ENCODE data around the gene KIF19.
"Not testable (repeated sequence)": the region's sequence is repeated elsewhere in the genome, so short reads cannot be mapped to it uniquely, and the experiment has no call there.

The KIF19 gene, protein sequence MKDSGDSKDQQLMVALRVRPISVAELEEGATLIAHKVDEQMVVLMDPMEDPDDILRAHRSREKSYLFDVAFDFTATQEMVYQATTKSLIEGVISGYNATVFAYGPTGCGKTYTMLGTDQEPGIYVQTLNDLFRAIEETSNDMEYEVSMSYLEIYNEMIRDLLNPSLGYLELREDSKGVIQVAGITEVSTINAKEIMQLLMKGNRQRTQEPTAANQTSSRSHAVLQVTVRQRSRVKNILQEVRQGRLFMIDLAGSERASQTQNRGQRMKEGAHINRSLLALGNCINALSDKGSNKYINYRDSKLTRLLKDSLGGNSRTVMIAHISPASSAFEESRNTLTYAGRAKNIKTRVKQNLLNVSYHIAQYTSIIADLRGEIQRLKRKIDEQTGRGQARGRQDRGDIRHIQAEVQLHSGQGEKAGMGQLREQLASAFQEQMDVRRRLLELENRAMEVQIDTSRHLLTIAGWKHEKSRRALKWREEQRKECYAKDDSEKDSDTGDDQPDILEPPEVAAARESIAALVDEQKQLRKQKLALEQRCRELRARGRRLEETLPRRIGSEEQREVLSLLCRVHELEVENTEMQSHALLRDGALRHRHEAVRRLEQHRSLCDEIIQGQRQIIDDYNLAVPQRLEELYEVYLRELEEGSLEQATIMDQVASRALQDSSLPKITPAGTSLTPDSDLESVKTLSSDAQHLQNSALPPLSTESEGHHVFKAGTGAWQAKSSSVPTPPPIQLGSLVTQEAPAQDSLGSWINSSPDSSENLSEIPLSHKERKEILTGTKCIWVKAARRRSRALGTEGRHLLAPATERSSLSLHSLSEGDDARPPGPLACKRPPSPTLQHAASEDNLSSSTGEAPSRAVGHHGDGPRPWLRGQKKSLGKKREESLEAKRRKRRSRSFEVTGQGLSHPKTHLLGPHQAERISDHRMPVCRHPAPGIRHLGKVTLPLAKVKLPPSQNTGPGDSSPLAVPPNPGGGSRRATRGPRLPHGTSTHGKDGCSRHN

DNA sequence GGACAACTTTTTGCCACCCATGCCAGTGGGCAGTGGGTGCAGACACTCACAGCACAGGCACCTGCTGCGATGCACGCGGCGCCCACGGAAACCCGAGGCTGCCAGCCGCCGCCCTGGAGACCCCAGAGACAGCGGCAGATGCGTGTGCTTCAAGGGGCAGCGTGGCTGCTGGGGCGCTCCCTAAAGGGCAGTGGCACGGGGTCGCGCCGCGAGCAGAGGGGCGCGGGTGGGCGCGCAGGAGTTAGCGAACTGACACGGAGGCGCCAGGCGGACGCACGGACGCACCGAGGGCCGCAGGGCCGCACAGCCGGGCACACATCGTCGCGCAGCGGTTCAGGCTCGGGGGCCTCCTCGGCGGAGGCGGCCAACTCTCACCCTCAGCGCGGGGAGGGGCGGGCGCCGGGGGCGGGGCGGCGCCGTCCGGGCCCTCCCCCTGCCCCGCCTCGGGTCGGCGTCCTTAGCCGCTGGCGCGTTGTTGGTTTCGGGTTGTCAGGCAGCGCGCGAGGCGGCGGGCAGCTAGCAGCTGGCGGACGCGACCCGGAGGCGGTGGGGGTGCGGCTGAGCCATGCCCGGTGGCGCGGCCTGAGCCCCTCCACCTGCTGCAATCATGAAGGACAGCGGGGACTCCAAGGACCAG is at the start of gene KIF19:
Gene KIF19, plus strand, starts transcription at position 484 of the 637 bp plus-strand sequence. Its CDS starts 124 bp downstream, at position 608.
- peak; percentile 24 to 38 for DNase-seq (ENCODE audit: low read depth in 1 of 2, low spot score in 1 of 2)

DNA sequence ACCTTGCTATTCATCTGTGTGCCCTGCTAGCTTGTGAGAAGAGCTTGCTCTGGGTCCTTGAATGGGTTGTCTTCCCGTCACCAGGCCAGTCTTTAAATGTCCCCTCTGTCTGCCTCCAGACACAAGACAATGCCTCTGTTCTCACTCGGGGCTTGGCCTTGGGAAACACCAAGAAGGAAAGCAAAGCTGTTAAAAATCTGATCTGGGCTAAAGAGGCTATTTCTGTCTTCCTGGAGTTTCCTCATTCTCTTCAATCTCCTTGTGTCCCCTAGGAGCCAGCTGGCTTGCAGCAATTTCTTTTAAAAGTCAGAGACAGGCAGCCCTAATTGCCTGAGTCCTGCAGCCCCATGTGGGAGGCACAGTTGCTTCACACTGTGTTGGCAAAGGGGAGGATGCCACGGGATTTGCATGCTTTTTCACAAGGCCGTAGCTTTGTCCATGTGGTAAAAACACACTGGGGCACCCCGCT is 49.5 kb upstream of the KIF19 start:
- no peak for DNase-seq (ENCODE audit: low read depth in 1 of 2, low spot score in 1 of 2)

DNA sequence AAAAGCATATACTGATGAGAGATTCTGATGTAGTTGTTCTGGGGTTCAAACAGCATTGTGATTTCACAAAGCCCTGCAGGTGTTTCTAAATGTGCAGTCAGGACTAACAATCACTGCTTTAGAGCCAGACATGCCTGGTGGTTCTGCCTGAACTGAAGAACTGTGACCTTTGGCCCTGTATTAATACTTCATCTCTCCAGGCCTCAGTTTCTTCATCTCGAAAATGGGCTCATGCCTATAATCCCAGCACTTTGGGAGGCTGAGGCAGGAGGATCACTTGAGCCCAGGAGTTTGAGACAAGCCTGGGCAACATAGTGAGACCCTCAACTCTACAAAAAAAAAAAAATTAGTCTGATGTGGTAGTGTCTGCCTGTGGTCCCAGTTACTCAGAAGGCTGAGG is 48.1 kb upstream of the KIF19 start:
- no peak for DNase-seq (ENCODE audit: low read depth in 1 of 2, low spot score in 1 of 2)

DNA sequence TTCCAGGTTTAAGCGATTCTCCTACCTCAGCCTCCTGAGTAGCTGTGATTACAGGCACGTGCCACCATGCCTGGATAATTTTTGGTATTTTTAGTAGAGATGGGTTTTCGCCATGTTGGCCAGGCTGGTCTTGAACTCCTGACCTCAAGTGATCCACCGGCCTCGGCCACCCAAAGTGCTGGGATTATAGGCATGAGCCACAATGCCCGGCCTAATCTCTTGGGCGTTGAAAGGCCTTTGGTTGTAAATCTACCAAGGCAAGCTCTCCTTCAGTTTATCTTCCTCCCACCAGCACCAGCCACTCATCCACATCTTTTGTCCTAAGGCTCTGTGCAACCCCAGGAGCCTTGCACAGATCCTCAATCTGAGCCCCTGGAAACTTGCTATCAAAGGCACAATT is 46.4 kb upstream of the KIF19 start:
- not testable (repeated sequence) for DNase-seq (ENCODE audit: low read depth in 1 of 2, low spot score in 1 of 2)

DNA sequence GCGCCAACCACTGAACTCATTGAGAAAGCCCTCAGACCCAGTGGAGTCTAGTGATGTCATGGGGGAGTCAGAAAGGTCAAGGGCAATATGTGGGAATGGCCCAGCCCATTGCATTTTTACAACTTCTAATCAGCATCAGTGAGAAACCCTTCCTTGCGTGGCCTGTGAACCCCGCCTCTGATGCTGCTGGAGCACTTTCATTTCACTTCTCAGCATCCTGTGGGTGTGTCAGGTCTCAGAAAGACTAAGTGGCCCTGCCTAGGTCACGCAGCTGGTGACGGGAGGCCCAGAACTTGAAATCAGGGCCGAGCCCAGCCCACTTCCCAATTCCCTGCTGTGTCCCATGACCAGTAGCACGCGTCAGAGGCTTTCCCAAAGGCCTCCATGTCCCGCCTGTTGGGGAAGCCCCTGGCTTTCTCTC is 45.9 kb upstream of the KIF19 start:
- peak; percentile 29 to 30 for DNase-seq (ENCODE audit: low read depth in 1 of 2, low spot score in 1 of 2)

- no peak for DNase-seq (ENCODE audit: low read depth in 1 of 2, low spot score in 1 of 2)
Observed at GRCh38 chr17:74281799-74282198, 44.2 kb upstream of the KIF19 start.

DNA sequence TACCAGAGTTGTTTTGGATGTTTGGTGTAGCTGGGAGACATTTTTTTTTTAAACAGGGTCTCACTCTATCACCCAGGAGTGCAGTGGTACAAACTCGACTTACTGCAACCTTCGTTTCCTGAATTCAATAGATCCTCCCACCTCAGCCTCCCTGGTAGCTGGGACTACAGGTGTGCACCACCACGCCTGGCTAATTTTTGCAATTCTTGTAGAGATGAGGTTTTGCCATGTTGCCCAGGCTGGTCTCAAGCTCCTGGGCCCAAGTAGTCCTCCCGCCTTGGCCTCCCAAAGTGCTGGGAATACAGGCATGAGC is 43.8 kb upstream of the KIF19 start:
- DNase-seq (ENCODE audit: low read depth in 1 of 2, low spot score in 1 of 2) = not testable (repeated sequence)

DNA sequence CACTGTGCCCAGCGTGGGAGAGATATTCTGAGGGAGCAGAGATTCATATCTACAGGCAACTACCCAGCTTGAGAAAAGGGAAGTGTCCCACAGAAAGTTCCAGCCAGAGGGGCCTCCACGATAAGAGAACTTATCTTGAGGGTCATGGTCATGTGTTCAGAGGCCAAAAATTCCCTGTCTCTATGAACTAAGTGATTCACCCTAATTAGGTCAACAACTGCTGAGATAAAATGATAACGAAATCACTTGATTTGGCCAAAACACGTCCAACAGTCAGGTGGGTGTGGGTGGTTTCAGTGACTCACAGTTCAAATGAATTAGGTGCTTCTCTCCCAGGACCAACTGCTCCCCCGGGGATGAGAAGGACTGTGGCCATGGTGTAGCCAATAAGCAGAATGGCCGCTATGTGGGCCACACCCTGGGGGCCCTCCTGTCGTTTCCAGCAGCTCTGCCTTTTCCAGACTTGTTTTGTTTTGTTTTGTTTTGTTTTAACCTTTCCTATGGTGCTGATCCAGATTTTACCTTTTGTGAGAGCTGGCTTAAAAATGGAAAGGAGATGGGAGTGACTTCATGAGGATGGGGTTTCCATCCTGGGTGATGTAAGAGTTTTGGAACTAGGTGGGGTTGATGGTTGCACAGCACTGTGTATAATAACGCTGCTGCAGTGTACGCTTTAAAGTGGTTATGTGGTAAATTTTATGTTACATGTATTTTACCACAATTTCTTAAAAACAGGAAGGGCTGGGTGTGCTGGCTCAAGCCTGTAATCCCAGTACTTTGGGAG is 43.2 kb upstream of the KIF19 start:
- DNase-seq (ENCODE audit: low read depth in 1 of 2, low spot score in 1 of 2) = peak; percentile 21 to 32

GRCh38 chr17:74283371-74283673 is 42.7 kb upstream of the KIF19 start:
- DNase-seq (ENCODE audit: low read depth in 1 of 2, low spot score in 1 of 2) = no peak

GRCh38 chr17:74287031-74287602 is 38.9 kb upstream of the KIF19 start:
- no peak for DNase-seq (ENCODE audit: low read depth in 1 of 2, low spot score in 1 of 2)

- no peak for DNase-seq (ENCODE audit: low read depth in 1 of 2, low spot score in 1 of 2)
Observed at GRCh38 chr17:74288785-74289184, 37.2 kb upstream of the KIF19 start.

DNA sequence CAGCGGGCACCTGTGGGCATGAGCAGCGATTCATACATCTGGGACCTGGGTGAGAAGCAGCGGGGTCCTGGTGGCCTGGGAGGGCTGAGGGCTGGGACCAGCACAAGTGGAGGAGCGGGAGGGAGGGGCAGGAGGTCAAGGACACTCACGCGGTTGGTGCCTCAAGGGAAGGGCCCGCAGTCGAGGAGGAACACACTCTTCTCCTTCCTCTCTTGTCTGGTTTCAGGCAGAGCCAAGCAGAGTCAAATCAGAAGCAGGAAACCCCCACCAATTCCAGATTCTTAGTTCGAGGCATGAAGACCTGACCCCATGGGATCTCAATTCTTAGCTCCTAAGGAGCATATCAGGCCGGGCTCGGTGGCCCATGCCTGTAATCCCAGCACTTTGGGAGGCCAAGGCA is 36.3 kb upstream of the KIF19 start:
- no peak for DNase-seq (ENCODE audit: low read depth in 1 of 2, low spot score in 1 of 2)

GRCh38 chr17:74290340-74290739 is 35.7 kb upstream of the KIF19 start:
- no peak for DNase-seq (ENCODE audit: low read depth in 1 of 2, low spot score in 1 of 2)

- DNase-seq (ENCODE audit: low read depth in 1 of 2, low spot score in 1 of 2) = no peak
Observed at GRCh38 chr17:74292495-74292894, 33.5 kb upstream of the KIF19 start.

DNA sequence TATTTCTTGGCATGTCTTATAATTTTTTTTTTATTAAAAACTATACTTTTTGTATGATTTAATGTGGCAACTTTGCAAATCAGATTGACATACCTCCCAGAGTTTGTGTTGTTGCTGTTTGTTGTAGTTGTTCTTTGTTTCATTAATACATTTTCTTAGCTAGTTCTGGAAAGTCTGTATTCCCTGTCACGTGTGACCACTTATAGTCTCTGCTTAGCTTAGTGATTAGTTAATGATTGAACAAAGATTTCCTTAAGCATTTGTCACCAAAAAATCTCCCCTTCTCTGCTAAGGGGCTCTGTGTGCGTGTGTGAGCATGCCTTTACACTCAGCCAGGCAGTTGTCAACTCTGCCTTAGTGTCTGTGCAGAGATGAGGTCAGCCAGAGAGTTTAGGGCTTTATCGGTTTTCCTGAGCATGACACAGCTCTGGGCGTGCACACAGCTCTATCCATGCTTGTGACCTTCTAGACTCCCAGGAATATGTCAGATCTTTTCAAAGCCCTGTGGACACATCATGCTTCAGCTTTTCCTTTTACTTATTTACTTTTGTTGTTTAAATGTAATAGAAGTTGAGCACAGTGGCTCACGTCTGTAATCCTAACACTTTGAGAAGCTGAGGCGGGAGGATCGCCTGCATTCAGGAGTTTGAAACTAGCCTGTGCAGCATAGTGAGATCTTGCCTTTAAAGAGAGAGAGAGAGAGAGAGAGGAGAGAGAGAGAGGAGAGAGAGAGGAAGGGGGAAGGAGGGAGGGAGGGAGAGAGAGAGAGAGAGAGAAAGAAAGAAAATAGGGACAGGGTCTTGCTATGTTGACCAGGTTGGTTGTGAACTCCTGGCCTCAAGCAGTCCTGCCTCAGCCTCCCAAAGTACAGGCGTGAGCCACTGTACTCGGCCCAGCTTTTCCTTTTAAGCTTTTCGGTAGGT is 30.1 kb upstream of the KIF19 start:
- no peak for DNase-seq (ENCODE audit: low read depth in 1 of 2, low spot score in 1 of 2)

DNA sequence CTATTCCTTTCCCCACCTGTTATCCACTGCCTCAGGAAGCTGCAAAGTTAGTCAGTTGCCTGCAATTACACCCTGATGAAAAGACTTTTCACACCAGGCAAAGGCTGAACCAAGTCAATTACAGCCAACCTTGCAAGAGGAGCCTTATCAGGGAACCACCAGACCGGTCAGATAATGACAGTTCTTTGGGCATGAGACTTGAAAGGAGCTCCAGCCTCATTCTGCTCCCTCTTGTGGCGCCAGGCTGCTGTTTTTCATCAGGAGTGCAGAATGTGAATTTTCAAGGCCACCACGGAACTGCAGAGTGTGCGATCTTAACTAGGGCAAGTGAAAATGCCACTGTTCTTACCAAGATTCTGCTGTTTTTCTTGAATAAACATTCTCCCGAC is 29.5 kb upstream of the KIF19 start:
- DNase-seq (ENCODE audit: low read depth in 1 of 2, low spot score in 1 of 2) = no peak

DNA sequence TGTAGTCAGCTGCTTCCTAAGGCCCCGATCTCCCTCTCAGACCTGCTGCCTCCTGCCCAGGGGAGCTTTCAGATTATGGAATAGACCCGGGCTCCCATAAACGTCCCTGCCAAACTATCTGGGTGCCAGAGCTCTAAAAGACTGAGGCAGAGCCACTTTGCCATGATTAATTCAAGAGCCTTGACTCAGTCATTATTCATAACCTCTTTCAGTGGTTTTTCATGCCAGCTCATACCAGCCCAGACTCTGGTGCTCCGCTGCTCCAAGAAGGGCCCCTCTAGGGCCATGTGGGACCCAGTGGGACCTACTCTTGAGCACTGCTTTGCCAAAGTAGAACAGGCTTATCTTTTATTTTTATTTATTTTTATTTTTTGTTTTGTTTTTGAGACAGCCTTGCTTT is 28.1 kb upstream of the KIF19 start:
- DNase-seq (ENCODE audit: low read depth in 1 of 2, low spot score in 1 of 2) = no peak

DNA sequence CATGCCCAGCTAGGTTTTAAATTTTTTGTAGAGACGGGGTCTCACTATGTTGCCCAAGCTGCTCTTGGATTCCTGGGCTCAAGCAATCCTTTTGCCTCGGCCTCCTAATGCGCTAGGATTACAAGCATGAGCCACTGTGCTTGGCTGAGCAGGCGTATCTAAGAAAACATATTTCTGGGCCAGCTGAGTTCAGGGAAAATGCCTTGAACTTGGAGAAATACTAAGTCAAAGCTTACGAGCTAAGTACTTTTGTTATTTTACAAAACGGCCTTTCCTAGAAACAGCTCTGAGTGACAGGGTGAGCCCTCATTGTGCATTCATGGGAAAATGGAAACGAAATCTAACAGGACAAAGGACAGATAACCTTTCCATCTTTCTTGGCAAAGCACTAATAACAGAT is 27.2 kb upstream of the KIF19 start:
- no peak for DNase-seq (ENCODE audit: low read depth in 1 of 2, low spot score in 1 of 2)

DNA sequence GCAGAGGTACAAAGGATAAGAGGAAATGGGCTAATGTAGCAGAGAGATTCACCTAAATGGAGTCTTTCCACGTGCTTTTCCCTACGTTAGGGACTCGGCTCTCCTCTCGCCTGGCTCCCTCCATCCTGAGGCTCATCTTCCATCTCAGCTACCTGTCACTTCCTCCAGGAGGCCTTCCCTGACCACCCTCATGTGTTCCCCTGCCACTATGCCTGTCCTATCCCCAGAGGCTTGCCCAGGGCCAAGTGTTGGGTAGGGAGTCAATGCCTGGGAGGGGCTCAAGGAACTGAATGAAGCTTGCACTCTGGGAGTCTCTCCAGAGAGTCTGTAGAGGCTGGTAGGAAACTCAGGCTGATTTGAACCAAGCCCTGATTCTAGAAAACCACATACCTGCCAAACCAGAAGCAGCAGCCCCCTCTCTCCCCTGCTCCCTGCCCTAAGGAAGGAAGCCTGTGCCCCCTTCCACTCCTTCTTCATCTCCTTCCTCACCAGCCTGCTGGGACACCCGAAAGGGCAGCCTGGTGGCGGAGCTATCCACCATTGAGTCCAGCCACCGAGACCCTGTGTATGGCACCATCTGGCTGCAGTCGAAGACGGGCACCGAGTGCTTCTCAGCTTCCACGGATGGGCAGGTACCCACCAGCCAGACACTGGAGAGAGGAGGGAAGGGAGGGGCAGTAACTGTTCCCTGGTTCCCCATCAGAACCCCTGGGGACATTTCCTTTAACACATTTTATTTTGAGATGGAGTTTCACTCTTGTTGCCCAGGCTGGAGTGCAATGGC is 26.6 kb upstream of the KIF19 start:
- no peak for DNase-seq (ENCODE audit: low read depth in 1 of 2, low spot score in 1 of 2)
